Muscle of arm (tissue), 12 donors: Measurements from ENCODE around the gene NUDT6. TPM values are rescaled to one million over a fixed set of nuclear protein-coding genes. Genes with fewer than 3 reads are reported as not detected.
A peak's percentile ranks its signal among the peaks of the same experiment; 100 is the strongest.

Source experiments
- DNase-seq: peaks from one replicate; pipeline ENCODE4 v3.0.0-alpha.2; 2013
- polyA plus RNA-seq, 12 donors: library from polyadenylated mRNA; unstranded; fragments of 120-200 nt; gene quantifications; one replicate each; pipeline ENCODE4 v1.2.1, GENCODE V29; 2013; ENCODE audit not compliant: insufficient read length in 12 of 12

The NUDT6 gene
- polyA plus RNA-seq, 12 donors, result 6.5 to 13.9 (median 10.0) TPM; not detected in 1

- DNase-seq, result no peak
Observed at GRCh38 chr4:122920473-122920872, 1.9 kb downstream of the NUDT6 start.

GRCh38 chr4:122917731-122918130 is 4.7 kb downstream of the NUDT6 start:
- no peak for DNase-seq

DNA sequence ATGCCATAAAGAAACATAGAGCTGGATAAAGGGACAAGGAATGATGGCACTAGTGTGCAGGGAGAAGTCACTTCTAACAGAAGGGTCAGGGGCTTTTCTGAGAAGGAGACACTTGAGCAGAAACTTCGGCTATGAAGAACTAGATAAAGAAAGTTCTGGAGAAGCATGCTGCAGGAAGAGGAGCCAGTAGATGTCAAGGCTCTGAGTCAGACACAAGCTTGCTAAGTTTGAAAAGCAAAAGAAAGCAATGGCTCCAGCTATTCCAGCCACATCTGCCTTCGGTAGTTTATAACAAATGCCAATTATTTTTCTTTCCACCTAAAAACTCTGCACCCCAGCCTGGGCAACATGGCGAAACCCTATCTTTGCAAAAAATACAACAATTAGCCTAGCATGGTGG is 7.5 kb downstream of the NUDT6 start:
- DNase-seq, result no peak

- peak; percentile 25 for DNase-seq
Observed at GRCh38 chr4:122914292-122914904, 8.0 kb downstream of the NUDT6 start.

- DNase-seq, result no peak
Observed at GRCh38 chr4:122912810-122913575, 9.4 kb downstream of the NUDT6 start.

GRCh38 chr4:122911588-122911987 is 10.8 kb downstream of the NUDT6 start:
- DNase-seq, result no peak

DNA sequence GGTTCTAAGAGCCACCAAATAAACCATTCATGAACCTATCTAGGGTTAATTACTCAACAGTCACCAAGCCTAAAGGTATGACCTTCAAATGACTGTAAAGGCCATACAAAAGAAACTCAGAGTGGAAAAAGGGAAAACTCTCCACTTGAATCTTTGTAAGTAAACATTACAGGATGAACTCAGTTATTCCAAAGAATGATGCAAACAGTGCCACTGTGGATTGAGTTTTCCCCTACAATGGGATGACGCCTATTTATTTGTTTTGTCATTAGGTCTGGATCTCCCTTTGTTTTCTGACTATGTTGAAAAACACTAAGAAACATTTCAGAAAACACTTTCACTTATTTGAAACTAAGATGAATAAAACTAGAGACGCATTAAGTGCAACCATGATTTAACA is 12.7 kb downstream of the NUDT6 start:
- DNase-seq, result no peak

DNA sequence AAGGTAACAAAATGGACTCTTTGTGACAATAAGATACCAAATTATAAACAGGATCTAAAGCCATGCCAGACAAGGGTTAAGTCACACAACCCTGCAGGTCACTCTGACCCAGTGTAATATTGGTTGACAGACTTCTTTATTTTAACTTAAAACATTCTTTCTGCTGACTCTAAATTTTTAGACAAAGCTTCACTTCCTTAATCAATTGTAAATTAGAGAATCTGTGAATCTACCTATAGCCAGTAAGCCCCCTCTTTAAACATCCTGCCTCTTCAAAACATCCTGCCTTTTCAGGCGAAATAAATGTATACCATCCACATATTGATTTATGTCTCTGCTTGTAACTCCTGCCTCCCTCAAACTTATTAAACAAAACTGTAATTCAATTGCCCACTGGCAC is 14.2 kb downstream of the NUDT6 start:
- no peak for DNase-seq

- DNase-seq, result no peak
Observed at GRCh38 chr4:122906859-122907305, 15.5 kb downstream of the NUDT6 start.

DNA sequence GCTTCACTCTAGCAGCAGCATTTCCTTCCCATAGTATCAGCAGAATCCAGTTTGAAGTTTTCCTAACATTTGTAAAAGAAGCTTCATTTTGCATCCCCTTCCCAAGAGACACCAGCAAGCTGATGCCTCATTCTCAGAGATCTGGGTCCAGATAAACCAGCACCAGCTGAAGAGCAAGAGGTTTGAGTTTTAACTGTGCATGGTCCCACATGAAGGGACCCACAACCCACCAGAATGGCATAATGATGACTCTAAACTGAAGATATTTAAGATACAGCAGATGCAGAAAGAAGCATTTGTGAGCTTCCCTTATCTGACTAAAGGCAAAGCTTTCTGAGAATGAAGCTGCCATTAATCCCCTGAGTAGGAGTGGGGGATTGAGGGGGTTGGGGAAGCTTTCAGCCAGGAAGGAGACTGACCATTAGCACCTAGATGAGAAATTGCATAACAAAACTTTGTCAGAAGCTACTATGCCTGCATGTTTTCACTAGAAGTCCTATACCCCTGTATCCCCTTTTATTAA is 18.6 kb downstream of the NUDT6 start:
- no peak for DNase-seq

DNA sequence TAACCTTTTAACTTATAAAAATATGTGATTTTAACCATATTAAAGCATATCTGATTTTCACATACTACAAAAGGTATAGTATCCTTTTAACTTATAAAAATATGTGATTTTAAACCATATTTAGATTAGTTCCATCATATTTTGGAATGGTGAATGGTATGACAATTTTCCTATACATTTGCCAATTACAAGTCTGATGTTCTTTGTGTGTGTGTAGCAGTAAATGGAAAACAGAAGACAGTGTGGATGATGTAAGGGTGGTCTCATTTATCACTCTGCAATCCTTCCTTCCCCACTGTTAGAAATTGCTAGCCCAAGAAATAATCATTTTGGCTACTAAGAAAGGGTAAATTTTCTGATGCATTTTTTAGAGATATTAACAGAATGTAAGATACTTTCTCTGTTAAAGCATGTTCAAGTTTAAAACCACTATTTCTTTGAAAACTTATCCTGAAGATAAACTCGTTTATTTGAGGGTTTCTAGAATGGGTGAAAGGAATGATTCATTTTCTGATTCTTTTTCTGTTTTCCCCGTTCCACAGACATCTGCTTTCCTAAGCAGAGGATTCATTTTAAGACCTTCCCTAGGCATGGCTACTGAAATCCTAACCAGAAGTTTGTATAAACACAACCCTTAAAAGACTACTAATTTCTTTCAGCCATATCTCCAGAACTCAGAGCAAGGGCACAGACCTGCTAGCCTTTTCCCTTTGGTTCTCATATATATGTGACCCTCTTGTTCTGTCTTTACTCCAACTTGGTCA is 21.0 kb downstream of the NUDT6 start:
- DNase-seq, result no peak

- no peak for DNase-seq
Observed at GRCh38 chr4:122900314-122900713, 22.1 kb downstream of the NUDT6 start.

DNA sequence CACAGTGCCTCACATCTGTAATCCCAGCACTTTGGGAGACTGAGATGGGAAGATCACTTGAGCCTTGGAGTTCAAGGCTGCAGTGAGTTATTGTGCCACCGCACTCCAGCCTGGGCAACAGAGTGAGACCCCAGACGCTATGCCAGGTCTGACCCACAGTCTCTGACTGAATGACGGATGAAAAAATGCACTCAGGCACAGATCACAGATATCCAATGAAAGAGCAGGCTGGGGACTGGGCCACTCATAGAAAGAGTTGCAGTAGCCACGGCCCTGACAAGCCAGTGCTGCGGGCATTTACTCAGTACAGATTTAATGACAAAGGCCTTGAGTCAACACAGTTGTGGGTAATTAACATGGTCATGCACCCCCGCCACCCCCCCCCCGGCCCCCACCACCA is 22.7 kb downstream of the NUDT6 start:
- no peak for DNase-seq

GRCh38 chr4:122898370-122899150 is 23.8 kb downstream of the NUDT6 start:
- no peak for DNase-seq

DNA sequence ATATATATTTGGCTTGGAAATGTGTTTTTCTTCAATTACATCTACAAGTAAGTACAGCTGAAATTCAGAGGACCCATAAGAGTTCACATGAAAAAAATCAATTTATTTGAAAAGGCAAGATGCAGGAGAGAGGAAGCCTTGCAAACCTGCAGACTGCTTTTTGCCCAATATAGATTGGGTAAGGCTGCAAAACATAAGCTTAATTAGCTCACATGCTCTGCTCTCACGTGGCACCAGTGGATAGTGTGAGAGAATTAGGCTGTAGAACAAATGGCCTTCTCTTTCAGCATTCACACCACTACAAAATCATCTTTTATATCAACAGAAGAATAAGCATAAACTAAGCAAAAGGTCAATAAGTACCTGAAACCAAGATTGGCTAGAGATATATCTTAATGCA is 26.1 kb downstream of the NUDT6 start:
- no peak for DNase-seq

GRCh38 chr4:122895336-122895995 is 26.9 kb downstream of the NUDT6 start:
- DNase-seq, result no peak

GRCh38 chr4:122894827-122895226 is 27.6 kb downstream of the NUDT6 start:
- no peak for DNase-seq

DNA sequence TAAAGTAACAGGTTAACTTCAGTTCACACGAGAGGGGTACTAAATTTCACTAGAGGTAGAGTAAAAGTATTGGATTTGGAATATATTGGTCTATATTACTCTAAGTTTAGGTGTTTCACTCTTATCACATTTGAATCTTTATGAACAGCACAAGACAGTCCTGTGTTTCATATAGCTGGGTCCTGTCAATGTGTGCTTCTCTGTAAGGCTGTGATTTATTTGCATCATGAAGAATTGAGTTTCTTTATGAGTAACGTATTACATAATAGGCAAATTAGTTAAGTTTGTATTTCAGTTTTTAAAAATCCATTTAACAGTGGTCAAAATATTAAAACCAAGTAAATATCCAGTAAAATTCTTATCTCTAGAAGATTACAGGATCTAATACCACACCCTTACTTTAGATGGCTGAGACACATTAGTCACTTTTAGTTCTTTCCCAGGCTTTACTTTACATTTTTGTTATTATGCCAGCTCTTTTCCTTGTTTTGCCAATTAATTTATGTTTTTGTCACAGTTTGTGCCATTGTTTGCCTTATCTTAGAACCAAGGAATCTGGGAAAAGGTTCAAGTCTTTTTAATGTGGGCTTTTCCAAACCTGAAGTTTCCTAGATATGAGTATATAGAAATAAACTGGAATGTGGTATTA is 32.1 kb downstream of the NUDT6 start:
- DNase-seq, result no peak

- DNase-seq, result no peak
Observed at GRCh38 chr4:122889726-122890125, 32.7 kb downstream of the NUDT6 start.

- DNase-seq, result peak; percentile 53
Observed at GRCh38 chr4:122884499-122884898, 37.9 kb downstream of the NUDT6 start.
